Measurements from ENCODE around the gene TOB2.

DNA sequence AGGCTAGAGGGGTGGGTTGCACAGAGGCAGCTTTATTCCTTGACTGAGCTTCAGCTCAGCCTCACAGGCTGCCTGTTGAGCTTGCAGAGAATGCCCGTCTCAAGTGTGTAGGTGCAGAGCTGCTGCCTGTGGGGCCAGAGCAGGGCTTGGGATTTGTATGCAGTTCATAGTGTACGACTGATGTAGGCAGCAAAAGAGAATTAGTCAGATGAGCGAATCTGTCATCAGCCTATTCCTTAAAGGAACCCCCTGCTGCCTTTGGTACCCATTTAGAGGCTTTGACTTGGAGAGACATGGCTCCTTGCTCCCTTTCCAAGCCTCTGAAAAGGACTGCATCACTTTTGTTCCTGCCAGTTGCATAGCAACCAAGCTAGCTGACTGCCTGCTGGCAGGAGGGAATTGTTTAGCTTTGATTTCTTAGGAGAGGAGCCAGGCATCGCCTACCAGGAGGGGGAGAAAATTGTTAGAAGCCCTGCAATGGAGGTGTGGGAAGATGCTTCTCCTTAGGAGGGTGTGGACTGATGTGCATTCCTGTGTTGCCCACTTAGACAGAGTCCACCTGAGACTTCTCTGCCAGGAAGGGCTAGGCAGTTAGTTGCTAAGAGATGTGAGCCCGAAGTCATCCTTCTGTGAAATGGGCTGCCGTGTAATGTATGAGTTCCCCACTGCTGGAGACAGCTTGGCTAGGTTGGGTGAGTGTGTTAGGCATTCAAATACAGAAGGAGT, 33.2 kb upstream of the TOB2 start:
- no peak for TF ChIP-seq POLR2A (IDR thresholded peaks at IDR 0.05)
- TF ChIP-seq, protein P1, sequence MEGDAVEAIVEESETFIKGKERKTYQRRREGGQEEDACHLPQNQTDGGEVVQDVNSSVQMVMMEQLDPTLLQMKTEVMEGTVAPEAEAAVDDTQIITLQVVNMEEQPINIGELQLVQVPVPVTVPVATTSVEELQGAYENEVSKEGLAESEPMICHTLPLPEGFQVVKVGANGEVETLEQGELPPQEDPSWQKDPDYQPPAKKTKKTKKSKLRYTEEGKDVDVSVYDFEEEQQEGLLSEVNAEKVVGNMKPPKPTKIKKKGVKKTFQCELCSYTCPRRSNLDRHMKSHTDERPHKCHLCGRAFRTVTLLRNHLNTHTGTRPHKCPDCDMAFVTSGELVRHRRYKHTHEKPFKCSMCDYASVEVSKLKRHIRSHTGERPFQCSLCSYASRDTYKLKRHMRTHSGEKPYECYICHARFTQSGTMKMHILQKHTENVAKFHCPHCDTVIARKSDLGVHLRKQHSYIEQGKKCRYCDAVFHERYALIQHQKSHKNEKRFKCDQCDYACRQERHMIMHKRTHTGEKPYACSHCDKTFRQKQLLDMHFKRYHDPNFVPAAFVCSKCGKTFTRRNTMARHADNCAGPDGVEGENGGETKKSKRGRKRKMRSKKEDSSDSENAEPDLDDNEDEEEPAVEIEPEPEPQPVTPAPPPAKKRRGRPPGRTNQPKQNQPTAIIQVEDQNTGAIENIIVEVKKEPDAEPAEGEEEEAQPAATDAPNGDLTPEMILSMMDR (IDR thresholded peaks at IDR 0.05): peak in 1 of 5 experiments; percentile 8
- no peak for TF ChIP-seq EP300 (IDR thresholded peaks at IDR 0.05)

All from tibial nerve (tissue), 4 donors.